Stimulated activated CD4-positive, alpha-beta T cell treated with anti-CD3 and anti-CD28 coated beads, Interleukin-2, amount 100 ng/mL, for 4 hours (primary cell): ENCODE measurements around the gene PAH.

Source experiments
- DNase-seq: peaks from one replicate; pipeline ENCODE4 v3.0.0-alpha.2; 2020; ENCODE audit warnings: low read depth

The PAH gene

DNA sequence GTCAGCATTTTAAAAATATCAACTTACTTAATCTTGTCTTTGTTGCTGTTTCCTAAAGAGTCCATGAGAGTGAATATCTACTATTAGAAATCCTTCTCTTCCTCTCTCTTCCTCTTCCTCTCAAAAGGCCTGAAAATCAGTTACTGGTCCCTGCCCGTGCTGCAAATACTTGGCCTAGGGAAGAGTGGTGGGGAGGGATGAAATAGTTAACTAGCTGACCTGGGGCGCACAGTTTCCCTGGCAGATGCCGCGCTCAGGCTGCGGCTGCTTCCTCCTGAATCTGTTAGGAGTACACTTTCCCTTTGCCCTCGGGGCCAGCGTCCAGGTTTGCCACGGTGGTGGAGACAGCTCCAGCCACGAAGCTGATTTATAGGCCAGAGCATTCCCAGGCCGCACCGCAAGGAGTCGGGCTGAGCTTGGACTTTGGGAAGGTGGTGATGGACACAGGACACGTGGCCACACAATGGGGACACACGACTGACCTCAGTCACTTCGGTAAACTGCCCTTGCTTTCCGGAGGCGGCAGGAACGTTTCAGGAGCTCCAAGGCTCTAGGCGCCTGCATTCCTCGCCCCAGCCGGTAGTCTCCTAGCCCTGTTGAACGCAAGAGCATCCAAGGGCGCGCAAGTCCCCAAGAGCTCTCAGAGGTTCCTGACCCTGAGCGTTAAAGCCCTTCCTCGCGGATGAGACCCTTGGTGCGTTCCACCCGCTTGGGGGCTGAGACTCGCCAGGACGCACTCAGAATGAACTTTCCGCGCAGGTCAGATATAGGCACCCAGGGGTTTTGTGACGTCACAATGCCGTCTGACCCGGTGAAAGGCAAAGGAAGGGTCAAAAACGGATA is 33.3 kb upstream of the PAH start:
- no peak for DNase-seq

DNA sequence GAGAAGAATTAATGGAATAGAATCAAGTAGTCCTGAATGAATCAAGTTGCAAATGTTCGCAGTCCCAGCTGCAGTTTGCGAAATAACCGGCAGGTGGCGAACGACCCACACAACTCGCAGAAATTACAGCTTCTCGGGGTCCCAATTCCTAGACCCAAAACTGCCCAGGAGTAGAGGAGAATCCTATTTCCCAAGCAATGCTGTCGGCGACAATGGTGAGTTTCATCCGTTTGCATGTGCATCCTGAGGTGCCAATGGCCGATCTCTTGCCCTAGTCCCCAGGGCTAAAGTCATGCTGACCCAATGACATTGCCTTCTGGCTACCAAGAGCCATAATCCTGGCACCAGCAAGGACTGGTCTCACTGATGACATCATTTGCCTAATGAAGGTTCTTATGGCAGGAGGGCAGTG is 31.9 kb upstream of the PAH start:
- no peak for DNase-seq

DNA sequence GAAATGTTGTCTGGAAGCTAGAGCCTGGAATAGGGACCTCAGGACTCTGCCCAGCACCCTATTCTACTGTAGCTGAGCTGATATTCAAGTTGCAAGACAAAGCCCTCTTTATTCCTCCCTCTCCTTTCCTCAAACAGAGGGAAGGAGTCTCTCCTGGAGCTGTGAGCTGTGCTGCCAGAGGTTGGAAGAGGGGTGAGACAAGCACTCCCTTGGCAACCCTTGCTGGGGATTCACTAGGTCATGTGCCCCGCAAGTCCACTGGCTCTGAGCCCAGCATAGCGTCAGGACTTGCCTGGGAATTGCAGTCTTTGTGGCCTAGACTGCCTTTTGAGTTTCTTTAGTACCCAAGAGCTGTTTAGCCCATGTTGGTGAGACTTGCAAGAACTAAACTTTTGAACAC is 29.0 kb upstream of the PAH start:
- no peak for DNase-seq

GRCh38 chr12:102939670-102940222 is 22.7 kb upstream of the PAH start:
- no peak for DNase-seq

DNA sequence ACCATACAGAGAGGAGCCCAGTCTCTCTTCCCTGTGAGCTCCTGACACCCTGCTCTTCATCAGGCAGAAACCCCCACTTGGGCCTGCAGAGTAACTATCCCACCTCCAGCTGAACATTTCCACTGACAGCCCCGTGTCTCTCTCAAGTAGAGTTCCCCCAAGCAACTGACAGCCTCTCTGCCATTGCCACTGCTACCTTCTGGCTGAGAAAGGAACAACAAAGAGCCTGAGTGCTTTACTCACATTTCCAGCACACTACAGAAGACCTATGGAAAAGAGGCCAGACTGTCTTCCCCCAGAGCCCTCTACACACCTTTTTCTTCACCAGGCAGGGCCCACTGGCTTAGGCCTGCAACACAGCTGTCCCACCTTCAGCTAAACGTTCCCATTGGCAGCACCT is 22.0 kb upstream of the PAH start:
- DNase-seq = no peak

GRCh38 chr12:102933168-102933567 is 16.1 kb upstream of the PAH start:
- no peak for DNase-seq

- DNase-seq = no peak
Measured at GRCh38 chr12:102927220-102927619, 10.2 kb upstream of the PAH start.

- no peak for DNase-seq
Measured at GRCh38 chr12:102921240-102921639, 4.2 kb upstream of the PAH start.

- no peak for DNase-seq
Measured at GRCh38 chr12:102920271-102920670, 3.2 kb upstream of the PAH start.

GRCh38 chr12:102918840-102919239 is 1.8 kb upstream of the PAH start:
- no peak for DNase-seq

- DNase-seq = no peak
Measured at GRCh38 chr12:102916252-102917025, 605 bp downstream of the PAH start.

DNA sequence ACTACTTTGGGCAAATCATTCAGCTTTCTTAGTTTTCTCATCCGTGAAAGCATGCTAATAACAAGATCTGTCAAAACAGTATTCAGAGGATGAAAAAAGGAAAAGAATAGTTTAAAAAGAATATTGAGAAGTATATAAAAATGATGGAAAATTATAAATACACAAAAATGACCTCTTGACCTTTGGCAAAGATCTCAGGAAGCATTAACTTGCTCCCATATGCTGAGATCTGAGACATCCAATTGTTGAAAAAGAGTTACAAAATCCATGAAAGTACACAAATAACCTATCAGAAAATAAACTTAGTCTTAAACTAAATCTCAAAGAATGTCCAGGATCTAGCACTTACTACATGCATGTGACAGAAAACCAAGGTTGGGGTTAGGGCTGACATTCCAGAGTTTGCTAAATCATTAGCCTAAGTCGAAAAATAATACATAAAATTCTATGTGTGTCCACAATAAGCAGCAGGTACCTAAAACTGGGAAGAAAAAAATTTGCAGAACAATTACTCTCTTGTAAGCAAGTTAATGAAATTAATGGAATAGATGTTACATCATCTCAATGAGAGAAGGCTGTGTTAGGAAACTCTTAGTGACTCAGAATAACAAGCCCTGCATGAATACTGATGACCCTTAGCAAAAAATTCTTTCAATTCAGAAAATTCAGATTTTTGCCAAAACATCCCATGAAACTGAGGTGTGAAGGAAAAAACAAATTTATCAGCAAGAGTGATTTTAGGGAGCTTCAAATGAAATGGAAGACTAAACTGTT is 3.4 kb downstream of the PAH start:
- DNase-seq = no peak

DNA sequence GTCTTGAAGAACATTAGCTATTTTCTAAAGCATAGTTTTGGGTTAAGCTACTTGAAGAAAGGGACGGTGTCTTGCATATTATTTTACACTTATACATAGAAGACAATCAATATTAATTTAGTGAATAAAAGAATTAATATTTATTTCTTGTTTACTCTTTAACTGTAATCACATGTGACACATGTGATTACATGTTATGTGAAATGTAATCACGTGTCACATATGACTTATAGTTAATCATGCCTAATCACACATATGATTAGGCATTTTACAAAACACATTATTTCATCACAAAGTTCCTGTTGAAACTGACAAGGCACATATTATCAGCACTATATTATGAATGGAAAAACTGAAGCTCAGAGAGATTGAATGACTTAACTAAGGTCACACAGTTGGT is 4.8 kb downstream of the PAH start:
- no peak for DNase-seq

- no peak for DNase-seq
Measured at GRCh38 chr12:102911320-102911719, 5.7 kb downstream of the PAH start.

GRCh38 chr12:102910792-102911191 is 6.3 kb downstream of the PAH start:
- DNase-seq = no peak

- no peak for DNase-seq
Measured at GRCh38 chr12:102910137-102910536, 6.9 kb downstream of the PAH start.

- DNase-seq = no peak
Measured at GRCh38 chr12:102907918-102908317, 9.1 kb downstream of the PAH start.

DNA sequence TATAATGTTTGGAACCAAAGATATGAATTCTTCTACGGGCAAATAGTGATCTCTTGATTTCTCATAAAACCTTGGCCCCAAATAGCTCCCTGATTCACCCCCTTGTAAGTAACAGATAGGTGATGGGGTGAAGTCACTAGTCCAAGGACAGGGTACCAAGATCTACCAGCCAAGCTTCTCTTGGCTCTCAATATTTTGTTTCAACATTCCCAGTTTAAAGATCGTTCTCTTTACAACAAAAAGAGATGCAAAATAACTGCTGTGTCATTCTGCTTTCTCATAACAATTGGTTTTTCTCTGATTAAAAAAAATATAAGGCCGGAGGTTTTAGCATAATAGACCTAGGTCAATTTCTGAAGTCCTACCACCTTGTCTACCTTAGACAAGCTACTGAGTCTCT is 11.8 kb downstream of the PAH start:
- DNase-seq = no peak

GRCh38 chr12:102903337-102904007 is 13.6 kb downstream of the PAH start:
- no peak for DNase-seq

DNA sequence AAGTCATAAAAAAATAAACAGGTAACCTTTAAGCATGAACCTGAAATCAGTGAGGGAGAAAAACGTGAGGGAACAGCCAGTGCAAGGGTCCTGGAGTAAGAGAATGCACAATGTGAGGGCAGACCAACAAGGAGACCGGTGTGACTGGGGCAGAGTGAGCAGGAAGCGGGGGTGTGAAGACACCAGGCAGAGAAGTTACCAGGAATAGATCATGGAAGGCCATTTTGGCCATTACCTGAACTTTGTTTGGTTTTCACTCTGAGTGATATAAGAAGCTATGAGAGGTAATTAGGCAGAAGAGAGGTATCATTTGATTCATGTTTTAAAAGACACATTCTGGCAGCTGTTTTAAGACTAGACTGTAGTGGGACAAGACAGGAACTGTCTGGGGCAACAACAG is 15.0 kb downstream of the PAH start:
- DNase-seq = no peak

DNA sequence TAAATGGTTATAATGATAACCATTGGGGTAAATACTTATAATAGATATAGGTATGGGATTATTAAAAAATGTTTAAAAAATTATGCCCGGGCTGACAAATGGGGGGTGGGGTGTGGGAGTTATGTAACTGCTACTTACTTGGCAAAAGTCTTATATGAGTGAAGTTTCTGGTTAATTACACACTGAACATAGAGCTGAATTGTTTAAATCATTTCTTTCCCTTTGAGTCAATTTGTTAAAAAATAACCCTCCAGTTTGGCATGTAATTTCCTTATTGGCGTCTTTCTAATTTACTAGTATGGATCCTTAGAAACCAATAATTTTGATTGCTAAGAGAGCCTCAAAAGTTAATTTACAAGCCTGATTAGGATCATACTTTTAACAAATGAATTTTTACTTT is 16.7 kb downstream of the PAH start:
- DNase-seq = no peak

DNA sequence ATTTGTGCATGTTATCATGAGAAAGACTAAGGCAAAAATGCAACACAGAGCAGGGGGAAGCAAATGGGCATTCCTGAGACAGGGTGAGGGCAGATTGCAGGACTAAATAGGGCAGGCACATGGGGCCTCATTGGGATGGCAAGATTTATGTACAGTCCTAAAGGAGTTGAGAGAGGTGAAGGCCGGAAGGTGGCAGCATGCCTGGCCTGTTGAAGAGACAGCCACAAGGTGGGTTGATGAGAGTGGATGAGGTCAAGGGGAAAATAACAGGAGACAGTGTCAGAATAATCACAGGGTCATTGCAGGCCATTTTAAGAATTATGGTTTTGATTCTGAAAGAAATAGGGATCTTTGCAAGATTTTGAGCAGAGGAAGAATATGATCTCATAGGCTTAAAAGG is 21.0 kb downstream of the PAH start:
- no peak for DNase-seq
